Dermis blood vessel endothelial cell (primary cell): Measurements from ENCODE around the gene NDUFA8. TPM values are rescaled to one million over a fixed set of nuclear protein-coding genes. Genes with fewer than 3 reads are reported as not detected.

Experiments
- DNase-seq: peaks from one replicate; pipeline ENCODE4 v3.0.0; 2010
- total RNA-seq: library from RNA; depleted of rRNA; stranded (reverse); fragments of >200 nt; gene quantifications from 2 replicates; pipeline ENCODE4 v1.2.3, GENCODE V29; 2014

The NDUFA8 gene
- total RNA-seq, 1 donor from 2014 or later: 48.5 TPM

GRCh38 chr9:122183501-122183900, 23.9 kb upstream of the NDUFA8 start:
- DNase-seq: no peak

GRCh38 chr9:122180633-122181032, 21.1 kb upstream of the NDUFA8 start:
- peak; percentile 84 for DNase-seq

GRCh38 chr9:122179690-122180074, 20.1 kb upstream of the NDUFA8 start:
- DNase-seq: peak; percentile 29

DNA sequence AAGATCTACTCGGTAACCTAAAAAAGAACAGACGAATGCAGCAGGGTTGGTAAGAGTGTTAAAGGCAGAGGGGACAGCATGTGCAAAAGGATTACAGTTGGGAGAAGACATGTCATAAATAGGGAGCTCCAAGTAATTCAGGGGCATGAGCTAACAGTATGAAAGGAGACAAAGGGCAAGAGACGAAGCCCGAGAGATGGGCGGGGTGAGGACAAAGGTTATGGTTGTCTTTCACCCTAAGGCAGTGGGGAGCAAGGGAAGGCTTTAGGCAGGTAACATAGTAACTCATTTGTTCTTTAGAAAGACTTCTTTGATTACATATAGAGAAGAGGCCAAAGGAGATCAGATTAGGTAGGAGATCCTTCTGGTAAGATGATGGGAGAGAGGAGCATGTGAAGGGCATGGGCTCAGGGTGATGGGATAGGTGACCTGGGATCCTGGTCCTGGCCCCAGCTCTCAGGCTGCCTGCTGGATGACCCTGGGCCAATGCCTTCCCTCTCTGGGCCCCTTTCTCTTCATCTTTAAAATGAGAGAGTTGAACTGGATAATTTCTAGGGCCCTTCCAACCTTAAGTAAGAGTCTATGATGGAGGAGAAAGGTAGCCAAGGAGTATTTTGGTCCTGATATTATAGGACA, 19.6 kb upstream of the NDUFA8 start:
- DNase-seq: no peak

DNA sequence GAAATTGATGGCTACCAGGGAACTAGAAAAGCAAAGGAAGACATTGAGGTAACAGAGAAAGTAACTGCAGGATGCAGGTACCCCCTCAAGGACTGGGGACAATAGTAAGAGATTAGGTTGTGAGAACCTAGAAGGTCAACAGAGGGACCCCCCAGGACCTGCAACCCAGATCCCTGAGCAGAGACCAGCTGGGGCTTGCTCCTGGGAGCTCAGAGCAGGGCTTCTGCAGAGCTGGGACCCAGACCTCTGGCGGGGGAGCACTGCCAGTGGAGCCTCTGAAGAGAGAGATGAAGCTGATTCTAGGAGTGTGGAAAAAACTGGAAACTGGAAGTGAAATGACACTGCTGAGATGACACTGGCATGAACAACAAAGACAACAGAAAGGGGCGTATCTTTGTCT, 17.3 kb upstream of the NDUFA8 start:
- no peak for DNase-seq

GRCh38 chr9:122173670-122174069, 14.1 kb upstream of the NDUFA8 start:
- DNase-seq: no peak

DNA sequence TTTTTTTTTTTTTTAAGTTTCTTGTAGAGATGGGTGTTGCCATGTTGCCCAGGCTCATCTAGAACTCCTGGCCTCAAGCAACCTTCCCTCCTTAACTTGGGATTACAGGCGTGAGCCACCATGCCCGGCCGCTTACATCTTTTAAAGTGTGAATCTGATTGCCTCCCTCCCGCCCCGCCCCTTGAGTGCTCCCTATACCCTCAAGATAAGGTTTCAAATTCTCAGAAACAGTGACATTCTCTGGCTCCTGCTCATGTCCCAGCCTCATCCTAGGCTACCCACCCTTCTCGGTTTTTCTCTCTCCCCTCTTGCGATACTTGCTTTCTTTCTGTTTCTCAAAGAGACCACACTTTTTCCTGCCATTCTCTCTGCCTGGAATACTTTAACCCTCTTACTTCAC, 12.6 kb upstream of the NDUFA8 start:
- DNase-seq: no peak

GRCh38 chr9:122168356-122168755, 8.8 kb upstream of the NDUFA8 start:
- peak; percentile 90 for DNase-seq

DNA sequence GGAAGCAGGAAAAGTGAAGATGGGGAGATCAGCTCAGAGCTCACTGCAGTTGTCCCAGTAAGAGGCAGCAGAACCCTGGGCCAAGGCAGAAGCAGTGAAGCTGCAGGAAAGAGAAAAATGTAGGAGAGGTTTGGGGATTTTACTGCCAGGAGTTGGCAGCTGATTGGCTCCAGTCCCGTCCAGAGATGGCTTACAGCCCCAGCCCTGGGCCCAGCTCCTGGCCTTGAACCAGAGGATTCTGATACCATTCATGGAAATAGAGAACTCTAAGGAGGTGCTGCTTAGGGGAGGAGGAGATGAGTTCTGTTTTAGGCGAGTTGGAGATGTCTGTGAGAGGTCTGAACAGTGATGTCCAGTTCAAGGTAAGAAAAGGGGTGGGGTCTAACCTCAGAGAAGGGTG, 4.7 kb upstream of the NDUFA8 start:
- no peak for DNase-seq

DNA sequence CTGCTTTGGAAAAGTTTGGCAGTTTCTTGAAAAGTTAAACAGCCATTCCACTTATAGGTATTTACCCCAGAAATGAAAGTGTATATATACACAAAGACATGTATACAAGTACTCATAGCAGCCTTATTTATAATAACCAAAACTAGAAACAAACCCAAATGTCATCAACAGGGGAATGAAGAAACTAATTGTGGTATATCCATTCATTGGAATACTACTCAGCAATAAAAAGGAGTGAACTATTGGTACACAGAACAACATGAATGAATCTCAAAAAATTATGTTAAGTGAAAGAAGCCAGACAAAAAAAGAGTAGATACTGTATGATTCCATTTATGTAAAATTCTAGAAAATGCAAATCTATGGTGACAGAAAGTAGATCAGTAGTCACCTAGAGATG, 2.8 kb upstream of the NDUFA8 start:
- no peak for DNase-seq

DNA sequence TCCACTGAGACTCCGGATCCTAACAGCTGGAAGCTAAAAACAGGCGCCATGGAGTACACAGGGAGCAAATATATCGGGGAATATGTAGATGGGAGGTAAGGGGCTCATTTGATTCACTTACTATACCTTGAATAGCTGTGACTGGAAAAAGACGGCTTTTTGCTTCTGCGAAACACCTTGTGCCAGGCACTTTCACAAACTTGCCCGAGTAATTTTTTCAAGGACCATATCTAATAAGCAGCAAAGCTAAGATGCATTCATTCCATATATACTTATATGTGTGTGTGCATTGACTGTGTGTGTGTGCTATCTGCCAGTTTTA, 307 bp upstream of the NDUFA8 start:
- no peak for DNase-seq

- peak; percentile 81 for DNase-seq
Measured at GRCh38 chr9:122158202-122158601, 1.4 kb downstream of the NDUFA8 start.

GRCh38 chr9:122155796-122156195, 3.8 kb downstream of the NDUFA8 start:
- DNase-seq: no peak

DNA sequence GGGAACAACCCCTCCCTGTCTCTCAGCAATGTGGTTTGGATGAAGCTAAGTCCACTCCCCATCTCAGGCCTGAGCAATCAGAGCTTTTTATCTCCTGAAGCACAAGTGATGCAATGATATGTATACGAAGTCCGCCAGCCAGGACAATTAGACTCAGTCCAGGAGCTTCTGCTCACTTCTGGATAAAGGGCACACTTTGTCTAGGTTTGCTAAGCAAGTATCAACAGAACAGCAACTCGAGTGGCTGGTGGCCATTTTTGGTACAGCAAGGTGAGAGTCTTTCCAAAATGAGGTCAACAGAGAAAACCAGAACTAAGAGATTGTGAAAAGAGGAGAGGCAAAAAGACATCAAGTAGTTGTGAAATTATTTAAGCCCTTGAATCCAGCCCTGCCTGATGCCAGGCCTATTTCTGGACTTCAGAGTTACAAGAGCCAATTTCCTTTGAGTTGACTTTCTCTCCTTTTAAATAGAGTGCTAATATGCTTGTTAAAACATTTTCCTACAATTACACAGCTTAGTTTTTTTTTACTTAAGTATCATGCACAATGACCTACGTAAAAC, 8.2 kb downstream of the NDUFA8 start:
- DNase-seq: no peak

GRCh38 chr9:122145592-122145863, 14.1 kb downstream of the NDUFA8 start:
- DNase-seq: no peak

DNA sequence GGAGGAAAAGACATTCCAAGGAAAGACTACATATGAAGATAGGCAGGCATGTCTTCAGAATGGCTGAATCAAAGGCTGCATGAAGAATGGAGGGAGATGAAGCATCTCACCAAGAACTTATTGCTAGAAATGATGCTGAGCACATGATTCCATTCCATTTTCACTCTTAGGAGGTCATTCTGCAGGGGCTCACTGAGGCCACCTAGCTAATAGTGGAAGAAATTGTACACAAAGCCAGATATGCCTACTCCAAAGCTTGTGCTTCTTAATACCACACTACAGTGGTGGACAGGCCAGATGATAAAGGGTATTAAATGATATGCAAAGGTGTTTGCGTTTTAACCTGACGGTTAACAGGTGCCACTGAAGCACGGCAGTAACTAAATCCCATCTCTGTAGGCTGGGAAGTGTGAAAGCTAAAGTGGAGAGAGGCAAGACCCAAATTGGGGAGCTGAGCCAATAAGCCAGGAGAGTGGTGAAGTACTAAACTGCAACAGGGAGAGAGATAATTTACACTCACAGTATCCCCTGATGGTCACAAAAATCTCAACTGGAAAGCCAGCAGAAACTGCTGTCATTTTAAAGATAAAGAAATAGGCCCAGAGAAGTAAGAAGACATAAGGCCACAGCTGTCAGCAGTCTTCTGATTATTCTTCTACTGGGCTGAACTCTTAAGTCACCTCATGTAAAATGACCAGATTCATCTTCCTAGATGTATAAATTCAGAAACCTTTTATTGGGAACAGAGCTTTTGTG, 14.6 kb downstream of the NDUFA8 start:
- DNase-seq: peak; percentile 74

- no peak for DNase-seq
Measured at GRCh38 chr9:122143876-122144405, 15.6 kb downstream of the NDUFA8 start.

- peak; percentile 34 for DNase-seq
Measured at GRCh38 chr9:122143296-122143695, 16.3 kb downstream of the NDUFA8 start.

DNA sequence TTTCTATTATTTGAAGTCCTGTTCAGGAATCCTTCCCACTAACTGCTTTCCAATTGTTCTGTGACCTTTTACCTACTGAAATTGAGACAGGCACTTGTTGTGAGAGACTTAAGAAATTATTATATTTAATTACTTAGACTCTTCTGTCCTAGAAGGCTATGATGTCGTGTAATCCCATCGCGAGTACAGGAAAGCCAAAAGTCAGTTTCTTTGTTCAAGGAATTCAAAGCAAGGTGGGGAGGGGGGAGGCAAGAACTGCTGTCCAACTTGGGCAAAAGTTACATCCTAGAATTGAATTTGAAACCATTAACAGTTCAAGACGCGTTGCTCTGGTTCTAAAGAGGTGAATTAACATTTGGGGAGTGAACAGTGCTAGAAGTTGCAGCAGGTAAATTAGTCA, 17.9 kb downstream of the NDUFA8 start:
- peak; percentile 53 for DNase-seq

DNA sequence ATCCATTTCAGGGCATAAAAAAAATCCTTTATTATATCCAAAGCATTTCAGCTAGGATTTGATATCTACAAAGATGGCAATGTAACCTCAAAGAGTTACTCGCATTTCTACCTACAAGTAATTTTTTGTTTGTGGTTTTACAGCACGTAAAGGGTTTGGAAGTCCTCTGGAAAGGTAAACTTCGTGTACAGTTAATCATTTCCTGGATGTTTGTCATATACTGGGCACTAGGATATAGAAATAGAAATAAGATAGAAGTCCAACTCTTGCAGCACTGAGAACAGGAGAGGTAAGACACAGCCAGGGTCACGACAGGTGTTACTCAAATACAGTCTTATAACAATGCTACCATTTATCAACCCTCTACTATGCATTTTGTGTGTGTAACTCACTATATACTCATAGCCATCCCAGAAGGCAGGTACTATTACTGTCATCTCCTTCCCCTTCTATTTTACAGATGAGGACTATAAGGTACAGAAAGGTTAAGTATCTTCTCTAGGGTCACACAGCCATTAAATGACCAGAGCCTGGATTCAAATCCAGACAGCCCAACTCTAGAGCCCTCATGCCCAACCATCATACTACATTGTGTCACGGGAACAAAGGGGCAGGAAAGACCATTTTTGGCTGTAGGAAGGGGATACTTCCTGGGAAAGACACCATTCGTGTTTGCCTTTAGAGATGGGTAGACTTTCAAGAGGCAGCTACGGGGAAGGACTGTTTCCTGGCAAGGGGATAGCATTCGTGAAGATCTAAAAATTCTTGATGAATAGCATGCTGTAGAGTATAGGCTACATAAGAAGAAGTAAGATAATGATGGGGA, 19.0 kb downstream of the NDUFA8 start:
- no peak for DNase-seq

GRCh38 chr9:122138560-122139268, 20.9 kb downstream of the NDUFA8 start:
- DNase-seq: no peak

DNA sequence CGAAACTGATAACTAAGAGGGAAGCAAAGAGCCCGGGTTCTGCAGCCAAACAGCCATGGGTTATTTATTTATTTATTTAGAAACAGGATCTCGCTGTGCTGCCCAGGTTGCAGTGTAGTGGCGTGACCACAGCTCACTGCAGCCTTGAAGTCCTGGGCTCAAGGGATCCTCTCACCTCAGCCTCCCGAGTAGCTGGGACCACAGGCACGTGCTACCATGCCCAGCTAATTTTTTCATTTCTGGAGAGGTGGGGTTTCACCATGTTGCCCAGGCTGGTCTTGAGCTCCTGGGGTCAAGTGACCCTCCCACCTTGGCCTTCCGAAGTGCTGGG, 24.1 kb downstream of the NDUFA8 start:
- no peak for DNase-seq
